Sigmoid colon (tissue), 7 donors: ENCODE data around the gene RCOR1. TPM values are rescaled to one million over a fixed set of nuclear protein-coding genes. Genes with fewer than 3 reads are reported as not detected.

Experiments used
- DNase-seq: peaks from one replicate; pipeline ENCODE4 v3.0.0-alpha.2; 2019
- H3K27ac ChIP-seq, 4 donors: fragments of 200-600 bp; sonication (generic); one replicate each; pipeline ENCODE4 v1.5.1; 2016 to 2019; ENCODE audit warnings: mild to moderate bottlenecking in 1 of 4
- H3K27me3 ChIP-seq, 3 donors: fragments of 200-600 bp; sonication (generic); one replicate each; pipeline ENCODE4 v1.5.1; 2019; ENCODE audit warnings: mild to moderate bottlenecking in 1 of 3
- H3K36me3 ChIP-seq, 4 donors: fragments of 200-600 bp; sonication (generic); one replicate each; pipeline ENCODE4 v1.5.1; 2016 to 2019
- H3K4me1 ChIP-seq, 4 donors: fragments of 200-600 bp; sonication (generic); one replicate each; pipeline ENCODE4 v1.5.1; 2017 to 2019
- H3K4me3 ChIP-seq, 4 donors: fragments of 200-600 bp; sonication (generic); one replicate each; pipeline ENCODE4 v1.5.1; 2017 to 2019; ENCODE audit warnings: mild to moderate bottlenecking in 2 of 4, moderate library complexity in 1 of 4
- H3K9me3 ChIP-seq, 4 donors: fragments of 200-600 bp in 3 of 4; sonication (generic) in 3 of 4; one replicate each; pipeline versions ENCODE4 v1.5.1 to v1.6.1; 2013 to 2019
- EP300 ChIP-seq, 4 donors: sonication (generic); formaldehyde crosslinking; IDR thresholded peaks; one replicate each; pipeline ENCODE4 v1.6.1; 2017; ENCODE audit warnings: antibody characterized with exemption in 4 of 4
- POLR2A ChIP-seq, 2 donors: fragments of 450-650 bp; IDR thresholded peaks; one replicate each; pipeline ENCODE4 v1.6.1; 2016; ENCODE audit warnings: antibody characterized with exemption in 2 of 2, mild to moderate bottlenecking in 2 of 2, moderate library complexity in 2 of 2
- POLR2AphosphoS5 ChIP-seq, 4 donors: sonication (generic); formaldehyde crosslinking; IDR thresholded peaks; one replicate each; pipeline ENCODE4 v1.6.1; 2017; ENCODE audit warnings: antibody characterized with exemption in 4 of 4
- WGBS, 2 donors: extraction: QIAGEN DNeasy Blood & Tissue Kit; methylation state at CpG; one replicate each; pipeline ENCODE4 v1.1.7; 2013; 5-methylcytosine and 5-hydroxymethylcytosine counted together
- intact Hi-C: fragments of 100-400 bp; cut with DNase I; formaldehyde crosslinking; loops from one replicate; pipeline ENCODE4 v1.15.1; 2023
- polyA plus RNA-seq, 3 donors: library from polyadenylated mRNA; stranded (reverse); fragments of 200-250 nt; gene quantifications; one replicate each; pipeline ENCODE4 v1.2.3, GENCODE V29; 2013
- total RNA-seq, 4 donors: library from RNA; depleted of rRNA; stranded (reverse); fragments of >200 nt; gene quantifications; one replicate each; pipeline ENCODE4 v1.1.0, GENCODE V29; 2016
- TF ChIP-seq, protein P1 (sequence below), 4 experiments: fragments of 450-650 bp in 3 of 4; fragments of 200-600 bp in 1 of 4; IDR thresholded peaks; one replicate each; pipeline ENCODE4 v1.5.1; 2016 to 2019; ENCODE audit warnings: antibody characterized with exemption in 4 of 4, mild to moderate bottlenecking in 3 of 4, moderate library complexity in 2 of 4
- donor health status: healthy with polysubstance abuse.
- donor health status: Bipolar disorder and iron deficiency.
- donor health status: healthy.

Gene RCOR1
- total and polyA plus RNA-seq, 7 donors = 7.2 to 12.5 (median 11.8) TPM

DNA sequence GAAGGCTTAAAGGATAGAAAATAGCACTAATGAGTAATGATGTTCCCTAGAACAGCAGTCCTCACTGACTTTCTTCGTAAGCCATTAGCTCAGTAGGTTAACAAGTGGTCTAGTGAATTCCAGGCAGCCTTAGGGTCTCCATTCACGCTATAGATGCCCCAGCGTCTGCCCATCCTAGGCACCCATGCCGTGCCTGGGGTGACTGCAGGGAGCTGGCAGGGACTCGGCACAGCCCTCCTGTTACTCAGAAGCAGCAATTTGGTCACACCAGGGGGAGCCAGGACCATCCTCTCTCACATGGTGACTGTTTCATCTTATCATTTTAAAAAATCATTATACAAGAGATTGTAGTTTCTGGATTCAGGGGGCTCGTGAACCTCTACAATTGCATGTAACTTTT is 118.8 kb downstream of the RCOR1 start:
- Histone ChIP-seq H3K27me3 (no peaks in the 10 kb centered on the region), H3K27ac (no peak overlapping the region), H3K4me1 (no peaks in the 10 kb centered on the region), H3K4me3 (no peak overlapping the region), H3K36me3 (peaks cover 0 to 67% (median 6%) of the 10 kb centered on the region in 4 donors), H3K9me3 (no peaks in the 10 kb centered on the region)
- TF ChIP-seq, protein P1, sequence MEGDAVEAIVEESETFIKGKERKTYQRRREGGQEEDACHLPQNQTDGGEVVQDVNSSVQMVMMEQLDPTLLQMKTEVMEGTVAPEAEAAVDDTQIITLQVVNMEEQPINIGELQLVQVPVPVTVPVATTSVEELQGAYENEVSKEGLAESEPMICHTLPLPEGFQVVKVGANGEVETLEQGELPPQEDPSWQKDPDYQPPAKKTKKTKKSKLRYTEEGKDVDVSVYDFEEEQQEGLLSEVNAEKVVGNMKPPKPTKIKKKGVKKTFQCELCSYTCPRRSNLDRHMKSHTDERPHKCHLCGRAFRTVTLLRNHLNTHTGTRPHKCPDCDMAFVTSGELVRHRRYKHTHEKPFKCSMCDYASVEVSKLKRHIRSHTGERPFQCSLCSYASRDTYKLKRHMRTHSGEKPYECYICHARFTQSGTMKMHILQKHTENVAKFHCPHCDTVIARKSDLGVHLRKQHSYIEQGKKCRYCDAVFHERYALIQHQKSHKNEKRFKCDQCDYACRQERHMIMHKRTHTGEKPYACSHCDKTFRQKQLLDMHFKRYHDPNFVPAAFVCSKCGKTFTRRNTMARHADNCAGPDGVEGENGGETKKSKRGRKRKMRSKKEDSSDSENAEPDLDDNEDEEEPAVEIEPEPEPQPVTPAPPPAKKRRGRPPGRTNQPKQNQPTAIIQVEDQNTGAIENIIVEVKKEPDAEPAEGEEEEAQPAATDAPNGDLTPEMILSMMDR (IDR thresholded peaks at IDR 0.05) = no peak
- TF ChIP-seq POLR2AphosphoS5 (IDR thresholded peaks at IDR 0.05) (no peak), POLR2A (IDR thresholded peaks at IDR 0.05) (no peak), EP300 (IDR thresholded peaks at IDR 0.05) (no peak)
- DNase-seq = no peak
- intact Hi-C loops = no loop called here
- WGBS, 2 donors = 92 to 95% methylated on average over 6 of the region's 6 CpGs

DNA sequence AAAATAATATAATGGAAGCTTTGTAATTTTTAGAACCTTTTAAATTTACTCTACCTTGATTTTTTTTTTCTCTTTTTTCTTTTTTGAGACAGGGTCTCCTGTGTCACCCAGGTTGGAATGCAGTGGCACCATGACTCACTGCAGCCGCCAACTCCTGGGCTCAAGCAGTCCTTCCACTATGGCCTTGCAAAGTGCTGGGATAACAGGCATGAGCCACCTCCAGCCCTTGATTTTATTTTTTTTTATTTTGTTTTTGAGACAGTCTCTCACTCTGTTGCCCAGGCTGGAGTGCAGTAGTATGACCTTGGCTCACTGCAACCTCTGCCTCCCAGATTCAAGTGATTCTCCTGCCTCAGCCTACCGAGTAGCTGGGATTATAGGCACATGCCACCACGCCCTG is 119.5 kb downstream of the RCOR1 start:
- TF ChIP-seq POLR2AphosphoS5 (IDR thresholded peaks at IDR 0.05) = no peak
- no peak for TF ChIP-seq EP300 (IDR thresholded peaks at IDR 0.05)
- no peak for TF ChIP-seq POLR2A (IDR thresholded peaks at IDR 0.05)
- TF ChIP-seq, protein P1 (IDR thresholded peaks at IDR 0.05) = no peak
- H3K27ac ChIP-seq = no peak overlapping the region
- H3K9me3 ChIP-seq = no peaks in the 10 kb centered on the region
- H3K27me3 ChIP-seq = no peaks in the 10 kb centered on the region
- peaks cover 0 to 67% (median 6%) of the 10 kb centered on the region in 4 donors for H3K36me3 ChIP-seq
- WGBS, 2 donors = 89 to 95% methylated on average over 3 of the region's 3 CpGs
- no peaks in the 10 kb centered on the region for H3K4me1 ChIP-seq
- H3K4me3 ChIP-seq = no peak overlapping the region
- DNase-seq = no peak
- intact Hi-C loops = no loop called here

DNA sequence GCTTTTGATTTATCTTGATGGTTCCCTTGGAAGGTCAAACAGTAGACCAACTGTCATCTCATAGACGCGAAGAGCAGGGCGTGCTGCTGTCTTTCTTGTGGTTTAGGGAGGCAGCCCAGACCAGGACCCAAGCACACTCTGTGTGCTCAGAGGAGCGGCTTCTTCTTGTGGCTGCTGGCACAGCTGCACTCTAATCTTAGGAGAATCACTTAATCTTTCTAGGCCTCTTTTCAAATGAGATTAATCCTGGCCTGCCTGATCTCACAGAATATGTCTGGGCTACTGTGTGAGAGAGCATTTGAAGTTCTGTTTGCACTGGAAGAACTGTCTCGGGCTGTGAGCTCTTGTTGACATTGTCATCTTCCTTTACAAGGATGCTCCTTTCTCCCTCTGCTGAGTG is 124.8 kb downstream of the RCOR1 start:
- H3K4me1 ChIP-seq = no peaks in the 10 kb centered on the region
- no peaks in the 10 kb centered on the region for H3K9me3 ChIP-seq
- intact Hi-C loops = no loop called here
- H3K27ac ChIP-seq = no peak overlapping the region
- H3K27me3 ChIP-seq = no peaks in the 10 kb centered on the region
- DNase-seq = no peak
- H3K4me3 ChIP-seq = no peak overlapping the region
- peaks cover 0 to 44% (median 14%) of the 10 kb centered on the region in 4 donors for H3K36me3 ChIP-seq
- no peak for TF ChIP-seq POLR2AphosphoS5 (IDR thresholded peaks at IDR 0.05)
- no peak for TF ChIP-seq EP300 (IDR thresholded peaks at IDR 0.05)
- TF ChIP-seq, protein P1 (IDR thresholded peaks at IDR 0.05) = no peak
- no peak for TF ChIP-seq POLR2A (IDR thresholded peaks at IDR 0.05)
- 60 to 82% methylated on average over 5 of the region's 5 CpGs for WGBS, 2 donors

DNA sequence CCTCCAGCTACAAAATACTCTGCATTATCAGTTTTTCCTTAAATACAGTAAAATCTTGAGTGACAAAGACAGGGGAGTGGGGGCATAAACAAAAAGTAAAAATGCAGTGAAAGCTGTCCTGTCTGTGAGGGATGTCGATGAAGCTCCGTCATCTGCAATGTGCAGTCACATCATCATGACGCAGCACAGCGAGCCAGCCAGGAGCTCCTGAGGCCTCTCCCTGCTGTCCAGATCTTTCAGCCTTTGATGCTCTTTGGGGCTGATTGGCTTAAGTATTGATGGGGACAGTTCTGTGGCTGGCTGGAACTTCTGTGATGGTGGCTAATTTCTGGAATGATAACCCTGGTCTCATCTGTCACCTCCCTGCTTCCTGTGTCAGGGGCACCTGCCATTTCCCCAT is 130.2 kb downstream of the RCOR1 start:
- 97 to 98% methylated on average over 4 of the region's 4 CpGs for WGBS, 2 donors
- Histone ChIP-seq H3K9me3 (no peaks in the 10 kb centered on the region), H3K4me1 (peaks cover 0 to 14% (median 4%) of the 10 kb centered on the region in 4 donors), H3K27me3 (no peaks in the 10 kb centered on the region), H3K27ac (no peak overlapping the region), H3K36me3 (peaks cover 9 to 61% (median 28%) of the 10 kb centered on the region in 4 donors), H3K4me3 (no peak overlapping the region)
- no peak for TF ChIP-seq EP300 (IDR thresholded peaks at IDR 0.05)
- TF ChIP-seq POLR2AphosphoS5 (IDR thresholded peaks at IDR 0.05) = no peak
- TF ChIP-seq, protein P1 (IDR thresholded peaks at IDR 0.05) = no peak
- TF ChIP-seq POLR2A (IDR thresholded peaks at IDR 0.05) = no peak
- DNase-seq = no peak
- intact Hi-C loops = no loop called here

DNA sequence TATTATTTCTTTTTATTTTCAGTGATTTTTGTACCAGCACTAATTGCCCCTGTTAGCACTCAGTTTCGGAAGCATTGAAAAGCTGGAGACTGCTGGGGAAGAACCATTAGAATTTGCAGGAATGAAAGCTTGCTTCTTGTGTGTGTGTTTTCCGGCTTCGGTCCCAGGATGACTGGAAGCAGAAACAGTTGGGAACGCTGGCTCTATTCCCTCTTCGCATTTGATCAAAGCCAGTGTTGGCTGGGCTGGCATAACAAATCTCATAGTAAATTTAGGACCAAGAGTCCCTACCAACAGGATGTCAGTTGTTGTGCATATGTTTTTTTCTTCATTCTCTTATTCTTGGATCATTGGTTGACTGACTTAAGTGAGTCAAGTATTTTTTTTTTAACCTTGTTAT is 131.2 kb downstream of the RCOR1 start:
- peaks cover 9 to 66% (median 29%) of the 10 kb centered on the region in 4 donors for H3K36me3 ChIP-seq

More for the DNA sequence above, 131.2 kb downstream of the RCOR1 start:
- no peak overlapping the region for H3K4me3 ChIP-seq
- H3K4me1 ChIP-seq = peaks cover 0 to 14% (median 4%) of the 10 kb centered on the region in 4 donors
- H3K27me3 ChIP-seq = no peaks in the 10 kb centered on the region
- WGBS, 2 donors = 98 to 99% methylated on average over 5 of the region's 5 CpGs
- peak overlapping the region in 2 of 4 donors; percentile 11 to 53 for H3K27ac ChIP-seq
- TF ChIP-seq EP300 (IDR thresholded peaks at IDR 0.05) = no peak
- no peak for TF ChIP-seq POLR2A (IDR thresholded peaks at IDR 0.05)
- TF ChIP-seq, protein P1 (IDR thresholded peaks at IDR 0.05) = no peak
- peak in 2 of 4 donors; percentile 44 to 55 for TF ChIP-seq POLR2AphosphoS5 (IDR thresholded peaks at IDR 0.05)
- no peak for DNase-seq
- H3K9me3 ChIP-seq = no peaks in the 10 kb centered on the region
- intact Hi-C loops = no loop called here
